GM18505 (cell line): ENCODE results near the gene C4orf50.

ENCODE experiments used
- ATAC-seq: cut with Tn5 transposase; IDR thresholded peaks from one replicate; pipeline ENCODE4 v1.9.1; 2021; ENCODE audit not compliant: unreplicated experiment
- POLR2A ChIP-seq: IDR thresholded peaks from 4 replicates; pipeline ENCODE4 v1.6.1; 2011; ENCODE audit warnings: borderline replicate concordance; ENCODE audit not compliant: insufficient read depth, insufficient read length; ENCODE audit errors: extremely low read depth

Gene C4orf50

GRCh38 chr4:5965225-5965624 lies 53.0 kb downstream of the C4orf50 start:
- ATAC-seq, result no peak
- TF ChIP-seq POLR2A, result no peak

DNA sequence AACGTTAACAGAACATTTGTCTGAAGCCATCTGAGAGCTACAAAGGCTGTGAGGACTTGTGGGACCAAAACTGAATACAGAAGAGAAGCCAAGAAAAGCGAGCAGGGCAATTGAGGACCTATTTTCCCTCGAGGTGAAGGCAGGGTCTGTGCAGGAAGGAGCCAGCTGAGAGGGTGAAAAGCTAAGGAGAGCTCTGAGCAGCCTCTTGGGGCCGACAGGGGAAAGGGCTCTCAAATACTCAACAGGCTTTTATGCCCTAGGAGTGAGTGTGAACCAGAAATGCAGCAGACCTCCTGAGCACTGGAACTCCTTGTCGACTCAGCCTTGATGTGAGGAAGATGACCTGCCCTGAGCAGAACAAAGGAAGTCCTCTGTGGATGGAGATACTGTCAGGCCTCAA lies 54.2 kb downstream of the C4orf50 start:
- ATAC-seq, result no peak
- TF ChIP-seq POLR2A, result no peak

DNA sequence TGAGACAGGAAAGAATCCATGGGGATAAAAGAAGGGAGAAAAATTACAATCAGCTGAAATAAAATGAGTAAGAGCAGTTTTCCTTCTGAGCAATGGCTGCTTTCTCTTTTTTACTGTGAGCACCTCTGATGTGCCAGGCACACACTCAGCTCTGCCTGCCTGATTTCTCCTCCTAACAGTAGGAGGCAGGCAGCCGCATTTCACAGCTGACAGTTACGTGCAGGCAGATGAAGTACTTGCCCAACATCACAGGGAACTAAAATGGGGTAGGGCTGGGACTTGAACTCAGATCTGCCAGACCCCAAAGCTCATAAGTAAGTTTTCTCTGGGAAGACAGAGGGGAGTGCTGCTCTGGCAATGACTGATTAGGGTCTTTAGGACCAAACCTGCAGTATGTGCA lies 54.6 kb downstream of the C4orf50 start:
- TF ChIP-seq POLR2A, result no peak
- ATAC-seq, result no peak

- ATAC-seq, result no peak
- no peak for TF ChIP-seq POLR2A
Measured at GRCh38 chr4:5962416-5962815, 55.8 kb downstream of the C4orf50 start.

DNA sequence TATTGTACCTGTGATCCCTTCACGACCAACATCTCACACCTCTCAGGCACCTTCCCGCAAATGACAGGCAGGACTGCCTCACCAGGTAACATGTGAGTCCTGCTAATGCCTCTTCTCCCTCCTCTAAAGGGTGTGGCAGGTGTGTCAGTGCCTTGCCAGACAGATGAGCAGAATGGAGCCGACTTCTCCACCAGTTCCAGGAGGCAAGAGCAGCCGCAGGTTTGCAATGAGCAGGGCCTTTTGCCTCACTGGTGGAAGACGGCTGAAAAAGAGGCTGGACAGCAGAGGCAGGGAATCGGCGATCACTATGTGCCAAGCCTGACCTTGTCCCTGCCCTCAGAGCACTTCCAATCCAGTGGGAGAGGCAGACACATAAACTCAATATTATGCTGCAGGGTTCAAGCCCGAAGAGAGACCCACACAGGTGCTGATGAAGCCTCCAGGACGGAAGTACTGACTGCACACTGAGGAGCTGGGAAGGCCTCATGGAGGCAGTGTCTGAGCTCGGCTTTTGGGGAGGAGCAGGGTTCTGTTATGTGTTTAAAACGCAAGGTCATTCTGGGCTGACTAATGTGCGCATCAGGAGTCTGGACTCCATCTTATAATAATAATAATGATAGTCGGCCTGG lies 57.9 kb downstream of the C4orf50 start:
- no peak for ATAC-seq
- TF ChIP-seq POLR2A, result no peak

GRCh38 chr4:5959211-5959982 lies 58.8 kb downstream of the C4orf50 start:
- no peak for ATAC-seq

GRCh38 chr4:5958199-5958735 lies 60.0 kb downstream of the C4orf50 start:
- no peak for ATAC-seq
- no peak for TF ChIP-seq POLR2A

More at GRCh38 chr4:5959211-5959982, 58.8 kb downstream of the C4orf50 start:
- TF ChIP-seq POLR2A, result no peak

GRCh38 chr4:5957076-5957475 lies 61.2 kb downstream of the C4orf50 start:
- TF ChIP-seq POLR2A, result no peak
- no peak for ATAC-seq

GRCh38 chr4:5956285-5957021 lies 61.8 kb downstream of the C4orf50 start:
- ATAC-seq, result no peak
- TF ChIP-seq POLR2A, result no peak

GRCh38 chr4:5955856-5956255 lies 62.4 kb downstream of the C4orf50 start:
- no peak for TF ChIP-seq POLR2A
- ATAC-seq, result no peak

DNA sequence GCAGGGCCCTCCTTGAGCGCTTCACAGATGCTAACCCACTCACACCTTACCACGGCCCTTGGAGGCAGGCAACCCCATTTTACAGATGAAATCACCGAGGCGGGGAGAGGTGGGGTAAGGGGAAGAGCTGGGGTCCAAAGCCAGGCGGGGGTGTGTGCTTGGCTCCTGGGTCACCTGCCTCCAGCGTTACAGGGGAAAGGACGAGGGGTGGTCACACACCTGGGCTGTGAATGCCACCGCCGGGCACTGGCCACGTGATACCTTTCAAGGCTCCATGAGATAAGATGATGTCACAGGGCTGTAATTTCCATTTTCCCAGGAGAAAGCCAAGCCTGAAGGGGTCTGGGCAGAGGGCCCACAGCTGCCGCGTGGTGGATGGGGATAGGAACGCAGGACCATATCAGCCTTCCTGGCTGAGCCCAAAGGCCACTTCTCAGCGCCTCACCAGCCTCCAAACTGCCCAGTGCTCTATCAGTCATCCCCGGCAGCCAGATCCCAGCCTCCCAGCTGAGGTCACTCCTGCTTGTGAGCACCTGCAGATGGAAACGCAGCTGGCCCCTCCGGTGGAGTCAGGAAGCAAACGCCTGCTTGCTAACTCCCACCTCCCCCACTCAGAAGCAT lies 62.9 kb downstream of the C4orf50 start:
- no peak for ATAC-seq
- TF ChIP-seq POLR2A, result no peak

GRCh38 chr4:5954056-5954760 lies 64.0 kb downstream of the C4orf50 start:
- ATAC-seq, result no peak
- TF ChIP-seq POLR2A, result no peak
